Skeletal muscle cell (primary cell): ENCODE measurements around the gene SLC47A2.
A peak's percentile ranks its signal among the peaks of the same experiment; 100 is the strongest.

Source experiments
- DNase-seq: peaks from one replicate; pipeline ENCODE4 v3.0.0-alpha.2; 2010; ENCODE audit warnings: low read depth
- H3K4me3 ChIP-seq: 2 replicates; pipeline ENCODE4 v1.5.1; 2011; ENCODE audit warnings: low read depth, mild to moderate bottlenecking, control low read depth, low read length, moderate library complexity

SLC47A2 gene

GRCh38 chr17:19731626-19732025 is 15.2 kb upstream of the SLC47A2 start:
- no peak overlapping the region for H3K4me3 ChIP-seq
- DNase-seq = no peak

- H3K4me3 ChIP-seq = no peak overlapping the region
- no peak for DNase-seq
These were observed 14.5 kb upstream of the SLC47A2 start for GRCh38 chr17:19730843-19731242.

GRCh38 chr17:19729900-19730299 is 13.5 kb upstream of the SLC47A2 start:
- no peak overlapping the region for H3K4me3 ChIP-seq
- no peak for DNase-seq

GRCh38 chr17:19728084-19728495 is 11.7 kb upstream of the SLC47A2 start:
- peak; percentile 71 for DNase-seq
- H3K4me3 ChIP-seq = no peak overlapping the region

- DNase-seq = peak; percentile 75
- no peak overlapping the region for H3K4me3 ChIP-seq
These were observed 11.2 kb upstream of the SLC47A2 start for GRCh38 chr17:19727501-19728078.

- H3K4me3 ChIP-seq = no peak overlapping the region
- no peak for DNase-seq
These were observed 10.4 kb upstream of the SLC47A2 start for GRCh38 chr17:19726631-19727376.

GRCh38 chr17:19725486-19725885 is 9.1 kb upstream of the SLC47A2 start:
- no peak overlapping the region for H3K4me3 ChIP-seq
- no peak for DNase-seq

GRCh38 chr17:19724501-19725420 is 8.4 kb upstream of the SLC47A2 start:
- no peak for DNase-seq
- peak overlapping the region; percentile 10 for H3K4me3 ChIP-seq

- no peak for DNase-seq
- no peak overlapping the region for H3K4me3 ChIP-seq
These were observed 7.6 kb upstream of the SLC47A2 start for GRCh38 chr17:19723964-19724363.

GRCh38 chr17:19720631-19721426 is 4.4 kb upstream of the SLC47A2 start:
- H3K4me3 ChIP-seq = no peak overlapping the region
- DNase-seq = no peak

GRCh38 chr17:19720210-19720475 is 3.8 kb upstream of the SLC47A2 start:
- DNase-seq = no peak
- H3K4me3 ChIP-seq = no peak overlapping the region

- no peak for DNase-seq
- H3K4me3 ChIP-seq = no peak overlapping the region
These were observed 3.2 kb upstream of the SLC47A2 start for GRCh38 chr17:19719355-19720209.

- no peak overlapping the region for H3K4me3 ChIP-seq
- DNase-seq = no peak
These were observed 2.4 kb upstream of the SLC47A2 start for GRCh38 chr17:19718613-19719354.

GRCh38 chr17:19718041-19718612 is 1.7 kb upstream of the SLC47A2 start:
- DNase-seq = no peak
- no peak overlapping the region for H3K4me3 ChIP-seq

- H3K4me3 ChIP-seq = no peak overlapping the region
- DNase-seq = no peak
These were observed 1.1 kb upstream of the SLC47A2 start for GRCh38 chr17:19717411-19717908.

- no peak for DNase-seq
- H3K4me3 ChIP-seq = no peak overlapping the region
These were observed 612 bp upstream of the SLC47A2 start for GRCh38 chr17:19717031-19717360.

- no peak overlapping the region for H3K4me3 ChIP-seq
- DNase-seq = no peak
These were observed 1.6 kb downstream of the SLC47A2 start for GRCh38 chr17:19714542-19715411.
